Naive thymus-derived CD4-positive, alpha-beta T cell (primary cell): ENCODE measurements around the gene BNIP5. TPM values are rescaled to one million over a fixed set of nuclear protein-coding genes. Genes with fewer than 3 reads are reported as not detected.
A peak's percentile ranks its signal among the peaks of the same experiment; 100 is the strongest.

Experiments used
- ATAC-seq: fragments of 150-1000 bp; cut with Tn5 transposase; 2 replicates; pipeline ENCODE4 v1.10.0; 2021; ENCODE audit warnings: mild to moderate bottlenecking, moderate library complexity
- CTCF ChIA-PET: fragments of 350-600 bp; sonication (Branson Sonifier 250); formaldehyde crosslinking; loops from one replicate; lab custom pipeline; 2021; ENCODE audit warnings: antibody characterized with exemption; lab: Charles Lee
- POLR2A ChIA-PET: fragments of 350-600 bp; sonication (Branson Sonifier 250); formaldehyde crosslinking; loops from one replicate; lab custom pipeline; 2021; ENCODE audit warnings: antibody characterized with exemption, inconsistent platforms; lab: Charles Lee
- DNase-seq, 9 donors: peaks; one replicate each; pipeline versions ENCODE4 v3.0.0 to v3.0.0-alpha.2; 2020 to 2022; ENCODE audit warnings: mixed read lengths in 1 of 9
- H3K27ac ChIP-seq: one replicate; pipeline ENCODE4 v1.7.0; 2013; ENCODE audit warnings: mild to moderate bottlenecking, low read depth, low read length, moderate library complexity
- H3K27me3 ChIP-seq, 2 donors: one replicate each; pipeline ENCODE4 v1.7.0; 2013; ENCODE audit warnings: low read length in 2 of 2, mild to moderate bottlenecking in 2 of 2, moderate library complexity in 2 of 2; ENCODE audit not compliant: control insufficient read depth in 2 of 2, insufficient read depth in 2 of 2
- H3K36me3 ChIP-seq, 3 experiments: 1 replicate in 2 of 3; 2 replicates in 1 of 3; pipeline ENCODE4 v1.7.0; 2013; ENCODE audit warnings: low read length in 3 of 3, mild to moderate bottlenecking in 3 of 3, moderate library complexity in 1 of 3; ENCODE audit not compliant: insufficient read depth in 3 of 3, control insufficient read depth in 2 of 3
- H3K4me1 ChIP-seq, 2 donors: one replicate each; pipeline ENCODE4 v1.7.0; 2013; ENCODE audit warnings: low read length in 2 of 2, mild to moderate bottlenecking in 2 of 2, moderate library complexity in 1 of 2; ENCODE audit not compliant: control insufficient read depth in 2 of 2, insufficient read depth in 2 of 2
- H3K4me3 ChIP-seq: 2 replicates; pipeline ENCODE4 v1.7.0; 2013; ENCODE audit warnings: mild to moderate bottlenecking, low read length
- H3K9me3 ChIP-seq, 3 experiments: 1 replicate in 2 of 3; 2 replicates in 1 of 3; pipeline ENCODE4 v1.7.0; 2013; ENCODE audit warnings: low read length in 3 of 3; ENCODE audit not compliant: control insufficient read depth in 2 of 3
- H3K27ac Mint-ChIP-seq, 9 donors: one replicate each; pipeline ENCODE4 v1.8.0; 2020 to 2022; ENCODE audit warnings: mixed read lengths in 9 of 9, mild to moderate bottlenecking in 8 of 9, moderate library complexity in 5 of 9, inconsistent platforms in 2 of 9
- H3K27me3 Mint-ChIP-seq, 5 donors: one replicate each; pipeline ENCODE4 v1.8.0; 2021 to 2022; ENCODE audit warnings: mixed read lengths in 5 of 5, mild to moderate bottlenecking in 1 of 5
- H3K36me3 Mint-ChIP-seq, 5 donors: one replicate each; pipeline ENCODE4 v1.8.0; 2020 to 2022; ENCODE audit warnings: mixed read lengths in 5 of 5, mild to moderate bottlenecking in 3 of 5, inconsistent platforms in 1 of 5
- H3K4me1 Mint-ChIP-seq, 7 donors: one replicate each; pipeline ENCODE4 v1.8.0; 2020 to 2022; ENCODE audit warnings: mixed read lengths in 7 of 7, mild to moderate bottlenecking in 3 of 7, inconsistent platforms in 1 of 7
- H3K4me3 Mint-ChIP-seq, 10 donors: one replicate each; pipeline ENCODE4 v1.8.0; 2020 to 2022; ENCODE audit warnings: mild to moderate bottlenecking in 10 of 10, mixed read lengths in 10 of 10, moderate library complexity in 6 of 10, inconsistent platforms in 2 of 10
- H3K9me3 Mint-ChIP-seq, 11 donors: one replicate each; pipeline ENCODE4 v1.8.0; 2020 to 2022; ENCODE audit warnings: mixed read lengths in 11 of 11, mild to moderate bottlenecking in 4 of 11, inconsistent platforms in 1 of 11, moderate library complexity in 1 of 11
- intact Hi-C, 2 donors: fragments of 100-400 bp; cut with micrococcal nuclease; formaldehyde crosslinking; loops; one replicate each; pipeline ENCODE4 v1.15.1; 2023
- polyA plus RNA-seq, 2 donors: library from polyadenylated mRNA; unstranded; fragments of 300-500 nt; fragmentation: Illumina TruSeq; gene quantifications; one replicate each; pipeline ENCODE4 v1.2.3, GENCODE V29; 2021
- total RNA-seq, 6 experiments: library from RNA in 5 of 6; stranded (reverse) in 5 of 6; gene quantifications; 1 replicate in 5 of 6; 2 replicates in 1 of 6; pipeline ENCODE4 v1.2.3 and lab custom pipeline; 2021 to 2026

Gene BNIP5
- total and polyA plus RNA-seq, 7 experiments from 2014 or later: 0.05 TPM; not detected in 6

DNA sequence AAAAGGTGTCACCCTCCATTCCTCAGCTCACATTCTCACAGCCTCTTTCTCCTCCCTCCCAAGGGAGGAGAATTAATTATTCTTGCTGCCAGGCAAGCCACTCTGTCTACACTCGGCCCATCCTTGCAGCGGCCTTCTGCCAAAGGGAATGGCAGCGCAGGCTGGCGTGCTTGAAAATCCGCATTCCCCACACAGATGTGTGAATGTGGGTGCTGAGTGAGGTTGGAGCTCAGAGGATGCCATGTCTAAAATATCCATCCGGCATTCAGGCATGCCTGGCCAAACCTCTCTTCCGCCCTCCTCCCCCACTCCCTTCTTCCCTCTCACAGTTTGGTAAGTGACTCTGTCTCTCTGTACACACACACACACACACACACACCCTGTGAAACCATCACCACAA, 39.2 kb downstream of the BNIP5 start:
- no peaks in the 10 kb centered on the region for H3K9me3 Mint-ChIP-seq
- ATAC-seq: no peak
- CTCF ChIA-PET: interaction anchor here (0.6 to 1.0 kb wide), 2 partner anchors 9 to 107 kb away, joined by 3 to 4 read pairs; no protein-coding TSS in a partner anchor
- H3K27ac Mint-ChIP-seq: no peak overlapping the region
- Histone ChIP-seq H3K4me1 (no peaks in the 10 kb centered on the region), H3K9me3 (no peaks in the 10 kb centered on the region), H3K27ac (no peak overlapping the region), H3K4me3 (no peak overlapping the region), H3K27me3 (no peaks in the 10 kb centered on the region), H3K36me3 (no peaks in the 10 kb centered on the region)
- no peaks in the 10 kb centered on the region for H3K36me3 Mint-ChIP-seq
- peaks cover 0 to 32% (median 5%) of the 10 kb centered on the region in 5 donors for H3K27me3 Mint-ChIP-seq
- H3K4me1 Mint-ChIP-seq: peaks cover 0 to 7% (median 4%) of the 10 kb centered on the region in 7 donors
- POLR2A ChIA-PET: no interaction called here
- intact Hi-C loops: no loop called here
- no peak for DNase-seq
- no peak overlapping the region for H3K4me3 Mint-ChIP-seq

DNA sequence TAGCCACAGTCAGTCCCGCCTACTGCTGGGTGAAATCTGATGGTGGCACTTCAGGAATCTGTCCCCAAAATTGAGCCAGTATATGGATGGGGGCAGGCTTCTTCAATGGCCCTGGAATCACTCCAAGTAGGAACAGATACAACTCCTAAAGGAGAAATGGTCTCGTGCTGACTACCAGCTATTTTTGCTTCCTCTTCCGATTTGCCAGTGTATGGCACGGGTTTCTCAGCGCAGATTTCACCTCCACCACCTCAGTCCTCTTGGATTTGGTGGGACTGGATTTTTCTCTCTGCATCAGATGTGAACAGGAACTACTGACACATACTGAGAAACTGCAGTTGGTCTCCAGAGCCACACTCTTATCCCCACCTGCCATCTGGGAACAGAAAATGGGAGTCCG, 39.6 kb downstream of the BNIP5 start:
- ChIA-PET POLR2A (no interaction called here), CTCF (interaction anchor here (0.6 to 1.0 kb wide), 2 partner anchors 9 to 108 kb away, joined by 3 to 4 read pairs; no protein-coding TSS in a partner anchor)
- H3K27me3 Mint-ChIP-seq: peaks cover 0 to 29% (median under 1%) of the 10 kb centered on the region in 5 donors

GRCh38 chr6:36296240-36296639, 40.4 kb downstream of the BNIP5 start:
- H3K27ac Mint-ChIP-seq: no peak overlapping the region
- ATAC-seq (peak; percentile 25), DNase-seq (no peak)
- POLR2A ChIA-PET: no interaction called here
- no peaks in the 10 kb centered on the region for H3K36me3 ChIP-seq
- H3K4me3 ChIP-seq: no peak overlapping the region
- no peaks in the 10 kb centered on the region for H3K9me3 ChIP-seq
- no peaks in the 10 kb centered on the region for H3K27me3 ChIP-seq
- no peak overlapping the region for H3K27ac ChIP-seq
- intact Hi-C loops: no loop called here
- no peaks in the 10 kb centered on the region for H3K9me3 Mint-ChIP-seq
- H3K4me1 Mint-ChIP-seq: peaks cover 0 to 6% (median 0%) of the 10 kb centered on the region in 7 donors
- peaks cover 0 to 24% (median 0%) of the 10 kb centered on the region in 5 donors for H3K27me3 Mint-ChIP-seq
- CTCF ChIA-PET: interaction anchor here (0.7 to 1.0 kb wide), 2 partner anchors 9 to 10 kb away, joined by 3 to 4 read pairs; no protein-coding TSS in a partner anchor
- no peak overlapping the region for H3K4me3 Mint-ChIP-seq
- H3K36me3 Mint-ChIP-seq: no peaks in the 10 kb centered on the region
- H3K4me1 ChIP-seq: no peaks in the 10 kb centered on the region

More for the DNA sequence above, 39.6 kb downstream of the BNIP5 start:
- intact Hi-C loops: no loop called here
- ATAC-seq: no peak
- Histone ChIP-seq H3K27me3 (no peaks in the 10 kb centered on the region), H3K27ac (no peak overlapping the region), H3K4me3 (no peak overlapping the region), H3K4me1 (no peaks in the 10 kb centered on the region), H3K9me3 (no peaks in the 10 kb centered on the region), H3K36me3 (no peaks in the 10 kb centered on the region)
- H3K4me3 Mint-ChIP-seq: no peak overlapping the region
- no peak for DNase-seq
- H3K4me1 Mint-ChIP-seq: peaks cover 0 to 2% (median 0%) of the 10 kb centered on the region in 7 donors
- H3K36me3 Mint-ChIP-seq: no peaks in the 10 kb centered on the region
- no peaks in the 10 kb centered on the region for H3K9me3 Mint-ChIP-seq
- H3K27ac Mint-ChIP-seq: no peak overlapping the region

GRCh38 chr6:36292170-36292569, 44.5 kb downstream of the BNIP5 start:
- no peak overlapping the region for H3K4me3 Mint-ChIP-seq
- peaks cover 0 to 7% of the 10 kb centered on the region in 2 donors for H3K4me1 ChIP-seq
- no peak for DNase-seq
- no peak overlapping the region for H3K27ac Mint-ChIP-seq
- intact Hi-C loops: no loop called here
- no peaks in the 10 kb centered on the region for H3K36me3 Mint-ChIP-seq
- ChIA-PET POLR2A (no interaction called here), CTCF (interaction anchor here (4.2 kb wide), 1 partner anchor 10 kb away, joined by 14 read pairs; no protein-coding TSS in a partner anchor)
- H3K27me3 Mint-ChIP-seq: peaks cover 0 to 17% (median 0%) of the 10 kb centered on the region in 5 donors
- no peaks in the 10 kb centered on the region for H3K9me3 Mint-ChIP-seq
- no peaks in the 10 kb centered on the region for H3K36me3 ChIP-seq
- H3K4me1 Mint-ChIP-seq: peaks cover 5 to 13% (median 8%) of the 10 kb centered on the region in 7 donors
- H3K9me3 ChIP-seq: no peaks in the 10 kb centered on the region
- no peak overlapping the region for H3K27ac ChIP-seq
- no peaks in the 10 kb centered on the region for H3K27me3 ChIP-seq
- no peak for ATAC-seq
- H3K4me3 ChIP-seq: no peak overlapping the region

DNA sequence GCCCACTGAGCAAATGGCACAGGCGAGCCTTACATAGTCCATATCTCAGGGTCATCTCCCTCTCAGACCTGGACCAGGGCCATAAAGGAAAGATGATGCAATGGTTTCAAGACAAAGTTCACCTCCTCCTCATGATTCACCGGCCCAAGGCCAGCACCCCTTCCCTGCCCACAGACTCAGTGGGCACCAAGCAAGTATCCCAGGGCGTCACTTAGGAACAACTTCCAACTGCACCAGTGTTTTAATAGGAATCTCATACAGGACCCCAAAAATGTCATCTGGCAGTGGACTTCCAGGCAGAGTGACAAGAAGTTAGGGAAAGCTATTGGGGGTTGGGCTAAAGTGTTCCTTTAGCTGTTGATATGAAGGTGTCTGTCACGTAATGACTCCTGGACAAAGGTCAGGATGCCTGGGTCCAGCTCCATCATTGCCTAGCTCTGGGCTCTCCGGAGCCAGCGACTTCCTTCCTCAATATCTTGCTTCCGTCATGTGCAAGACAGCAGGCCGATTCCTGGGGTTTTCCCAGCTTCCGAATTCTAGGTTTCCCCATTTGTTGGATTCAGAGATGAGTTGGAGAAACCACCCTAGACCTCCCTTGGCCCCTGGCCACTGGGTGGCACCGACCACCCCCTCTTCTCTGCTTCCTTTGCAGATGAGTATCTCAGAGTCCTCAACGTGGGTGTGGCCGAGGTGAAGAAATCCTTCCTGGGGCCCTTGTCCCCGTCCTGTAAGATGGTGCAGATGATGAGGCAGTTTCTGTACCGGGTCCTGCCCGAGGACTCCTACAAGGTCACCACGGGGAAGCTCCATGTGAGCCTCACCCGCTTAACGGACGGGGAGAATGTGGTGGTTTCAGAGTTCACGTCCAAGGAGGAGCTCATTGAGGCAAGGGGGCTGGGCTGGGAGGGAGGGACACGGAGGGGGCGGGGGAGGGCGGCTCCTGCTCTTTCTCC, 45.7 kb downstream of the BNIP5 start:
- ChIA-PET POLR2A (interaction anchor here (0.6 kb wide), 1 partner anchor 23 kb away, joined by 3 read pairs; no protein-coding TSS in a partner anchor), CTCF (interaction anchor here (4.2 kb wide), 1 partner anchor 11 kb away, joined by 14 read pairs; no protein-coding TSS in a partner anchor)
- DNase-seq (peak in 1 of 9 donors; percentile 19), ATAC-seq (peak; percentile 87)
- Histone ChIP-seq H3K9me3 (no peaks in the 10 kb centered on the region), H3K27me3 (no peaks in the 10 kb centered on the region), H3K36me3 (no peaks in the 10 kb centered on the region), H3K27ac (no peak overlapping the region), H3K4me3 (no peak overlapping the region), H3K4me1 (peaks cover 0 to 10% of the 10 kb centered on the region in 2 donors)
- intact Hi-C loops: no loop called here
- no peaks in the 10 kb centered on the region for H3K36me3 Mint-ChIP-seq
- H3K27ac Mint-ChIP-seq: peak overlapping the region in 1 of 9 donors; percentile 78
- peaks cover 5 to 13% (median 12%) of the 10 kb centered on the region in 7 donors for H3K4me1 Mint-ChIP-seq
- H3K9me3 Mint-ChIP-seq: no peaks in the 10 kb centered on the region
- H3K4me3 Mint-ChIP-seq: no peak overlapping the region
- peaks cover under 1 to 14% (median 1%) of the 10 kb centered on the region in 5 donors for H3K27me3 Mint-ChIP-seq

GRCh38 chr6:36289281-36289878, 47.3 kb downstream of the BNIP5 start:
- intact Hi-C loops: no loop called here

More at GRCh38 chr6:36289281-36289878, 47.3 kb downstream of the BNIP5 start:
- no peaks in the 10 kb centered on the region for H3K9me3 Mint-ChIP-seq
- Histone ChIP-seq H3K27ac (no peak overlapping the region), H3K4me1 (peaks cover 0 to 10% of the 10 kb centered on the region in 2 donors), H3K9me3 (no peaks in the 10 kb centered on the region), H3K36me3 (no peaks in the 10 kb centered on the region), H3K27me3 (no peaks in the 10 kb centered on the region), H3K4me3 (no peak overlapping the region)
- CTCF ChIA-PET: interaction anchor here (0.6 to 4.2 kb wide), 2 partner anchors 13 to 291 kb away, joined by 4 to 14 read pairs; no protein-coding TSS in a partner anchor
- no peaks in the 10 kb centered on the region for H3K36me3 Mint-ChIP-seq
- POLR2A ChIA-PET: interaction anchor here (0.9 kb wide), 1 partner anchor 840 kb away, joined by 3 read pairs; no protein-coding TSS in a partner anchor
- ATAC-seq (no peak), DNase-seq (no peak)
- peaks cover 11 to 24% (median 14%) of the 10 kb centered on the region in 5 donors for H3K27me3 Mint-ChIP-seq
- no peak overlapping the region for H3K27ac Mint-ChIP-seq
- peaks cover 5 to 17% (median 12%) of the 10 kb centered on the region in 7 donors for H3K4me1 Mint-ChIP-seq
- no peak overlapping the region for H3K4me3 Mint-ChIP-seq
